Fibroblast of villous mesenchyme (primary cell): ENCODE data around the gene NUDT2. TPM values are rescaled to one million over a fixed set of nuclear protein-coding genes. Genes with fewer than 3 reads are reported as not detected.

ENCODE experiments used
- DNase-seq: peaks from one replicate; pipeline ENCODE4 v3.0.0-alpha.2; 2010; ENCODE audit warnings: low read depth
- H3K4me3 ChIP-seq: 2 replicates; pipeline ENCODE4 v1.5.1; 2011; ENCODE audit warnings: low read depth, mild to moderate bottlenecking, low read length
- CTCF ChIP-seq: IDR thresholded peaks from 2 replicates; pipeline ENCODE4 v1.5.1; 2012; ENCODE audit warnings: low read depth, mild to moderate bottlenecking, low read length; ENCODE audit not compliant: insufficient read depth
- total RNA-seq: library from RNA; depleted of rRNA; stranded (reverse); fragments of >200 nt; gene quantifications from 2 replicates; pipeline ENCODE4 v1.2.3, GENCODE V29; 2012

The NUDT2 gene
- total RNA-seq, 1 donor, result 30.2 TPM

- peak overlapping the region; percentile 55 for H3K4me3 ChIP-seq
- TF ChIP-seq CTCF, result no peak
- no peak for DNase-seq
Observed at GRCh38 chr9:34375901-34376595, 46.7 kb downstream of the NUDT2 start.

GRCh38 chr9:34376596-34377403, 47.4 kb downstream of the NUDT2 start, which contains the start of gene MYORG:
TSS of gene MYORG (minus strand) at chr9:34376898. CDS start at chr9:34372943, 3,955 bp downstream.
- TF ChIP-seq CTCF, result no peak
- peak within 1 kb of the TSS; percentile 55 for H3K4me3 ChIP-seq
- DNase-seq, result peak; percentile 89

- peak overlapping the region; percentile 55 for H3K4me3 ChIP-seq
- TF ChIP-seq CTCF, result no peak
- DNase-seq, result no peak
Observed at GRCh38 chr9:34377404-34377746, 48.0 kb downstream of the NUDT2 start.

- H3K4me3 ChIP-seq, result no peak overlapping the region
- TF ChIP-seq CTCF, result no peak
- DNase-seq, result no peak
Observed at GRCh38 chr9:34378376-34379060, 49.1 kb downstream of the NUDT2 start.

GRCh38 chr9:34379334-34380033, 50.1 kb downstream of the NUDT2 start:
- TF ChIP-seq CTCF, result peak; percentile 99
- peak; percentile 80 for DNase-seq
- H3K4me3 ChIP-seq, result peak overlapping the region; percentile 40

GRCh38 chr9:34380034-34380510, 50.7 kb downstream of the NUDT2 start:
- no peak for TF ChIP-seq CTCF
- DNase-seq, result no peak
- peak overlapping the region; percentile 40 for H3K4me3 ChIP-seq
